NB4 (cell line): ENCODE results near the gene IL36A.

Experiments
- DNase-seq: peaks from one replicate; pipeline ENCODE4 v3.0.0; 2010; ENCODE audit warnings: low read depth
- H3K4me3 ChIP-seq: one replicate; pipeline ENCODE4 v1.5.1; 2011; ENCODE audit warnings: mild to moderate bottlenecking, low read depth, low read length, moderate library complexity
- CTCF ChIP-seq: IDR thresholded peaks from one replicate; pipeline ENCODE4 v1.5.1; 2012; ENCODE audit warnings: low read depth, low read length
- MAX ChIP-seq: IDR thresholded peaks from 2 replicates; pipeline ENCODE4 v1.6.1; 2011; ENCODE audit warnings: low read depth, low read length
- MYC ChIP-seq: IDR thresholded peaks from 2 replicates; pipeline ENCODE4 v1.6.1; 2011; ENCODE audit warnings: low read depth, low read length
- POLR2A ChIP-seq: IDR thresholded peaks from 2 replicates; pipeline ENCODE4 v1.6.1; 2011; ENCODE audit warnings: mild to moderate bottlenecking; ENCODE audit not compliant: insufficient read length; ENCODE audit errors: extremely low read depth

IL36A gene

GRCh38 chr2:112996635-112997034 is 8.6 kb upstream of the IL36A start:
- TF ChIP-seq CTCF: no peak
- TF ChIP-seq MYC: no peak
- TF ChIP-seq MAX: no peak
- no peak for TF ChIP-seq POLR2A
- H3K4me3 ChIP-seq: no peak overlapping the region
- peak; percentile 7 for DNase-seq

GRCh38 chr2:112997151-112997550 is 8.1 kb upstream of the IL36A start:
- DNase-seq: no peak
- no peak overlapping the region for H3K4me3 ChIP-seq
- no peak for TF ChIP-seq MAX
- TF ChIP-seq CTCF: no peak
- TF ChIP-seq MYC: no peak
- no peak for TF ChIP-seq POLR2A

GRCh38 chr2:113000436-113000835 is 4.8 kb upstream of the IL36A start:
- DNase-seq: no peak
- no peak overlapping the region for H3K4me3 ChIP-seq
- no peak for TF ChIP-seq MYC
- TF ChIP-seq CTCF: no peak
- TF ChIP-seq POLR2A: no peak
- no peak for TF ChIP-seq MAX

GRCh38 chr2:113002677-113003076 is 2.6 kb upstream of the IL36A start:
- DNase-seq: no peak
- H3K4me3 ChIP-seq: no peak overlapping the region
- no peak for TF ChIP-seq POLR2A
- TF ChIP-seq MAX: no peak
- no peak for TF ChIP-seq MYC
- TF ChIP-seq CTCF: no peak

GRCh38 chr2:113007250-113007649 is 2.0 kb downstream of the IL36A start:
- no peak overlapping the region for H3K4me3 ChIP-seq
- no peak for TF ChIP-seq MAX
- no peak for TF ChIP-seq CTCF
- TF ChIP-seq POLR2A: no peak
- TF ChIP-seq MYC: no peak
- no peak for DNase-seq

GRCh38 chr2:113009622-113010021 is 4.4 kb downstream of the IL36A start:
- no peak for TF ChIP-seq CTCF
- TF ChIP-seq MYC: no peak
- TF ChIP-seq POLR2A: no peak
- TF ChIP-seq MAX: no peak
- DNase-seq: no peak
- no peak overlapping the region for H3K4me3 ChIP-seq
